Parathyroid adenoma (tissue), 2 donors: ENCODE measurements around the gene PSMC2.

ENCODE experiments used
- H2AFZ ChIP-seq: fragments of 300-600 bp; sonication (generic); one replicate; pipeline ENCODE4 v1.7.0; 2017; ENCODE audit warnings: antibody characterized with exemption, mild to moderate bottlenecking
- H3K27ac ChIP-seq: fragments of 300-600 bp; sonication (generic); one replicate; pipeline ENCODE4 v1.7.0; 2017
- H3K27me3 ChIP-seq: fragments of 300-600 bp; sonication (generic); one replicate; pipeline ENCODE4 v1.7.0; 2017; ENCODE audit warnings: low read length; ENCODE audit not compliant: control insufficient read depth, insufficient read depth
- H3K36me3 ChIP-seq: fragments of 300-600 bp; sonication (generic); one replicate; pipeline ENCODE4 v1.7.0; 2017; ENCODE audit warnings: low read length; ENCODE audit not compliant: control insufficient read depth, insufficient read depth
- H3K4me1 ChIP-seq: fragments of 300-600 bp; sonication (generic); one replicate; pipeline ENCODE4 v1.7.0; 2017; ENCODE audit warnings: control low read depth
- H3K4me2 ChIP-seq: fragments of 300-600 bp; sonication (generic); one replicate; pipeline ENCODE4 v1.7.0; 2017; ENCODE audit warnings: low read length
- H3K4me3 ChIP-seq: fragments of 300-600 bp; sonication (generic); one replicate; pipeline ENCODE4 v1.7.0; 2017; ENCODE audit warnings: low read depth, low read length
- H3K79me2 ChIP-seq: fragments of 300-600 bp; sonication (generic); one replicate; pipeline ENCODE4 v1.7.0; 2017; ENCODE audit warnings: control low read depth
- H3K9ac ChIP-seq: fragments of 300-600 bp; sonication (generic); one replicate; pipeline ENCODE4 v1.7.0; 2017; ENCODE audit warnings: mild to moderate bottlenecking
- H3K9me3 ChIP-seq: fragments of 300-600 bp; sonication (generic); one replicate; pipeline ENCODE4 v1.7.0; 2017; ENCODE audit warnings: low read length; ENCODE audit not compliant: control insufficient read depth
- CTCF ChIP-seq: fragments of 300-600 bp; sonication (generic); IDR thresholded peaks from one replicate; pipeline ENCODE4 v1.7.0; 2017; ENCODE audit warnings: antibody characterized with exemption, mild to moderate bottlenecking
- donor health status: primary hyperparathyroidism.

Gene PSMC2

DNA sequence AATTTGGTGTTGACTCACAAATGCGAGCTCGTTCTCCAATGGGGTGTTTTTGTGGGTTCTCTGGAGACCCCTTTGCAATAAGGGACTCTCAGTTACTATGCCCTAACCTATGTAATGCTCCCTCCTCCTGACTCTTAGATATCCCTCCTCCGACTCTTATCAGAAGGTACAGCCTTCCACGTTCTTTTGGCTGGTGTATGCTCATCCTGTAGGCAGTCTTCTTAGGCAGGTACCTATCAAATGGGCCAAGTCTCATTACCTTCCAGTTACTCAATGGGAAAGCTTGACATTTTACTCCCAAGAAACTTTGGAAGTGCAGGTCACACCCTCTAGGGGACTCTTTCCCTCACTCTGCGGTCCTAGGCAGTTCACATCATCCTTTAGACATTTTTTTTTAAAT is 66.0 kb downstream of the PSMC2 start:
- no peak overlapping the region for H3K9ac ChIP-seq
- H3K4me3 ChIP-seq = no peak overlapping the region
- no peaks in the 10 kb centered on the region for H3K79me2 ChIP-seq
- H3K27ac ChIP-seq = no peak overlapping the region
- no peak overlapping the region for H3K4me2 ChIP-seq
- H2AFZ ChIP-seq = no peak overlapping the region
- no peaks in the 10 kb centered on the region for H3K9me3 ChIP-seq
- H3K27me3 ChIP-seq = no peaks in the 10 kb centered on the region
- no peak for TF ChIP-seq CTCF
- H3K4me1 ChIP-seq = no peaks in the 10 kb centered on the region
- H3K36me3 ChIP-seq = no peaks in the 10 kb centered on the region

GRCh38 chr7:103418241-103418640 is 70.8 kb downstream of the PSMC2 start:
- H2AFZ ChIP-seq = no peak overlapping the region
- no peak overlapping the region for H3K9ac ChIP-seq
- no peak overlapping the region for H3K4me2 ChIP-seq
- no peak overlapping the region for H3K27ac ChIP-seq
- H3K9me3 ChIP-seq = no peaks in the 10 kb centered on the region
- H3K4me3 ChIP-seq = no peak overlapping the region
- no peak for TF ChIP-seq CTCF
- H3K4me1 ChIP-seq = no peaks in the 10 kb centered on the region
- no peaks in the 10 kb centered on the region for H3K36me3 ChIP-seq
- no peaks in the 10 kb centered on the region for H3K27me3 ChIP-seq
- no peaks in the 10 kb centered on the region for H3K79me2 ChIP-seq
